Ovary (tissue), 3 donors: Measurements from ENCODE around the gene CSMD2.

ENCODE experiments used
- CTCF ChIP-seq, 3 donors: fragments of 450-650 bp in 2 of 3; fragments of 200-600 bp in 1 of 3; IDR thresholded peaks; one replicate each; pipeline versions ENCODE4 v1.5.1 to v1.8.0; 2016 to 2022; ENCODE audit warnings: antibody characterized with exemption in 3 of 3, mild to moderate bottlenecking in 1 of 3
- EP300 ChIP-seq: sonication (generic); formaldehyde crosslinking; IDR thresholded peaks from one replicate; pipeline ENCODE4 v1.6.1; 2017; ENCODE audit warnings: antibody characterized with exemption
- POLR2A ChIP-seq: fragments of 450-650 bp; IDR thresholded peaks from one replicate; pipeline ENCODE4 v1.6.1; 2017; ENCODE audit warnings: antibody characterized with exemption, mild to moderate bottlenecking, moderate library complexity
- donor health status: DM: no; HTN: no; CAD: no.

- TF ChIP-seq CTCF (IDR thresholded peaks at IDR 0.05) (no peak), EP300 (no peak), POLR2A (no peak)
These were observed 496.3 kb downstream of the CSMD2 start for GRCh38 chr1:33668695-33669094.
